NCI-H1048 (cell line): ENCODE results near the gene CALY.

ENCODE experiments used
- DNase-seq: peaks from one replicate; lab custom pipeline; 2025; lab: John Stamatoyannopoulos, UW

The CALY gene

GRCh38 chr10:133350950-133351329 is 14.2 kb upstream of the CALY start:
- DNase-seq, result no peak

- no peak for DNase-seq
These were observed 13.7 kb upstream of the CALY start for GRCh38 chr10:133350283-133350949.

GRCh38 chr10:133349577-133350011 is 12.9 kb upstream of the CALY start:
- no peak for DNase-seq

DNA sequence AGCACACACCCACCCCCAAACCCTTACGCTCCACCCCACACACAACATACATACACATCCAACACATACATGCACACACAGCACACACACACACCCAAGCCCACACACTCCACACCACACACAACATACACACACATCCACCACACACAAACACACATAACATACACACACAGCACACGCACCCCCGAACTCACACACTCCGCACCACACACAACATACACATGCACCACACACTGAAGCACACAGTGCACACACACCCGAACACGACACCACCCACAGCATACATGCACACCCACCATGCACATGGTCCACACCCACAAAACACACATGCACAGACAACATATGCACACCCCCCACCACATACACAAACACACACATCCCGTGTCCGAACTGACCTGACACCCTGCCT is 12.5 kb upstream of the CALY start:
- DNase-seq, result no peak

DNA sequence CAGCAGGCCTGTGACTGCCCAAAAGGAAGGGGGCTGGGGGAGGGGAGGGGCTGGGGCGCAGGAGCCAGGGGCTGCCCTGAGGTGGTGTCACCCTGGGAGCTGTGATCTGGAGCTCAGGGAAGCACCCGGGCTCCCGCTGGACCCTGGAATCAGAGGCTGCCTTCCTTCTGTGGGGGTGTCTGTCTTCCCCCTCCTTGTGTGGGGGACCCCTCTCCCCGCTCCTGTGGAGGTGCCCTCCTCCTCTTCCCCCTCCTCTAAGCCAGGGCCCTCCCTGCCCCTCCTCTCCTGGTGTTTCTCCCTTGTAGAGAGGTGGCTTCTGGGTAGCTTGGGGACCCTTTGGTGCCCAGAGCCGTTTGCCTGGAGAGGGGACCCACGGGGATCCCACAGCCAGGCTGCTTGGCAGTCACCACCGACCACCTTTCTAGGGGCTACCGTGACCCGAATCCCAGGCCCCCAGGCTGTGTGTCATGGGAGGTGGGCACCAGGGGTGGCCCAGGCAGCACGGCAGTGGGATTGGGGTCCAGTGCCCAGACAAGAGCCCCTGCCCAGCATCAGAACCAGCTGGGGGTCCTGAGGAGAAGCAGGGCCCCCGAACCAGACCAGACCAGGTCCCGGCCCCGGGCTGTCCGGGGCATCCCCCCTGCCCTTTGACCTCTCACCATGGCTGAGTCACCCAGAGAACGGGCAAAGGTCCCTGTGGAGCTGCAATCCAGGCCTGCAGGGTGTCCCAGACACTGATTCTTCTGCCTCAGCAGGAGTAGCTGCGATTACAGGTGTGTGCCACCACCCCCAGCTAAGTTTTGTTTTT is 11.2 kb upstream of the CALY start:
- DNase-seq, result no peak

DNA sequence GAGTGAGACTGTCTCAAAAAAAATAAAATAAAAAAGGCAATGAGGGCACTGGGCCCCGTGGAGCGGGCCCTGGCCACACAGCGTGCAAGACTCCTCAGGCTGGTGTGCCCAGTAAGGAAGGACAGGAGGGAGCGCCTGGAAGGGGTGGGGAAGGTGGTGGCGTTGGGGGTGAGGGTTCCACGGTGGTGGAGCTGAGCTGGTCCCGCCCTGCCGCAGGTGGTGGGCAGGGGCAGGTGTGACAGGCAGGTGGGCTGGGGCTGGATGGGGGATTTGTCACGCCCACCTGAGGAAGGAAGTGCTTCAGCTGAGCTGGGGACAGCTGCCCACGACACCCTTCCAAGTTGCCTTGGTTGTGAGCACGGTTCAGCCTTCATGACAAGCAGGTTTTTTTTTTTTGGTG is 9.7 kb upstream of the CALY start:
- DNase-seq, result no peak

GRCh38 chr10:133344236-133344635 is 7.5 kb upstream of the CALY start:
- no peak for DNase-seq

DNA sequence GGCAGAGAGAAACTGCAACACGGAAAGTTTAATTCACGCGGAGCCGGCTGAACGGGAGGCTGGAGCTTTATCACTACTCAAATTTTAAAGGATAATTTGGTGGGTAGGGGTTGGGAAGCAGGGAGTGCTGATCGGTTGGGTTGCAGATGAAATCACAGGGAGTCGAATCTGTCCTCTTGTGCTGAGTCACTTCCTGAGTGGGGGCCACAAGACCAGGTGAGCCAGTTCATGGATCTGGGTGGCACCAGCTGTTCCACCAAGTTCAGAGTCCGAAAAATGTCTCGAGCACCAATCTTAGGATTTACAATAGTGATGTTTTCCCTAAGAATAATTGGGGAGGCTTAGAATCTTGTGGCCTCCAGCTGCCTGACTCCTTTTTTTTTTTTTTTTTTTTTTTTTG is 6.9 kb upstream of the CALY start:
- DNase-seq, result no peak

DNA sequence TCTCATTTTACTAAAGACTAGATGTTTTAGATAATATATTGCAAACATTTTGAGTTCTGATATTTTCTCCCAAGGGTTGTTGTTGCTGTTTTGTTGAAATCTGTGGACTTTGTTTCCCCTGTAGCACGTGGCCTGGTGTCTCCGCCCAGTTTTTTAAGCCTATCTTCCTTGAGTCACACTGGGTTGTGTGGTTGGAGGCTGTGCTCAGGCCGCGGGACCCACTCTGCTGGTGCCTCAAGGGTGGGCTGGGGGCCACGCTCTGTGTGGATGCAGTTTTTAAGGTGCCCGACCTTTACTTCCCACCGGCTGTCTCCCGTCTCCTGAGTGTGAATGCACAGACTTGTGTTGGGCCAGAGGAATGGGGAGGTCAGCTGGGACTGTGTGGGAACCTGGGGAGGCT is 6.2 kb upstream of the CALY start:
- DNase-seq, result no peak

GRCh38 chr10:133341983-133342382 is 5.3 kb upstream of the CALY start:
- DNase-seq, result no peak

DNA sequence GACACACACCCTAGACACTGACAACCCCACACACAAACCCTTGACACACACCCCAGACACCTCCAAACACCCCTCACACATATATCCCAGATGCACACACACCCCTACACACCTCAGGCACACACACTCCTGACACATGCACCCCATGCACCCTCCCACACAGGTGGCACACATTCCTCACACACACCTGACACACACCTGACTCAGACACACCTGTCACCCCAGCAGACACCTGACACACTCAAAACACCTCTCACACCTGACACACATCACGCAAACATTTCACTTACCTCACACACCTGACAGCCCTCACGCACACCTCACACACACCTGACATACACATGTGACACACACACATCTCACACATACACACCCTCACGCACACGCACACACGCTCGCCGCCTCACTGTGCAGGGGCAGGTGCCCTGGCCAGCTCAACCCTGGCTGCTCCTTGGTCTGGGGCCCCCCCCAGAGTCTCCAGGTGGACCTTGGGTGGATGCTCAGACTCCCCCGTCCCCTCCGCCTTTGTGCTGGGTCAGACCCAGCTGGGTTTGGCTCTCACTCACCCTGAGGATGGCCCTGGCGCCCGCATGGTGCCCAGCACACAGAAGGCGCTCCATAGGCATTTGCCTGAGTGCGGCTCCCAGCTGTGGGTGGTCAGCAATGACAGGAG is 3.1 kb upstream of the CALY start:
- no peak for DNase-seq

DNA sequence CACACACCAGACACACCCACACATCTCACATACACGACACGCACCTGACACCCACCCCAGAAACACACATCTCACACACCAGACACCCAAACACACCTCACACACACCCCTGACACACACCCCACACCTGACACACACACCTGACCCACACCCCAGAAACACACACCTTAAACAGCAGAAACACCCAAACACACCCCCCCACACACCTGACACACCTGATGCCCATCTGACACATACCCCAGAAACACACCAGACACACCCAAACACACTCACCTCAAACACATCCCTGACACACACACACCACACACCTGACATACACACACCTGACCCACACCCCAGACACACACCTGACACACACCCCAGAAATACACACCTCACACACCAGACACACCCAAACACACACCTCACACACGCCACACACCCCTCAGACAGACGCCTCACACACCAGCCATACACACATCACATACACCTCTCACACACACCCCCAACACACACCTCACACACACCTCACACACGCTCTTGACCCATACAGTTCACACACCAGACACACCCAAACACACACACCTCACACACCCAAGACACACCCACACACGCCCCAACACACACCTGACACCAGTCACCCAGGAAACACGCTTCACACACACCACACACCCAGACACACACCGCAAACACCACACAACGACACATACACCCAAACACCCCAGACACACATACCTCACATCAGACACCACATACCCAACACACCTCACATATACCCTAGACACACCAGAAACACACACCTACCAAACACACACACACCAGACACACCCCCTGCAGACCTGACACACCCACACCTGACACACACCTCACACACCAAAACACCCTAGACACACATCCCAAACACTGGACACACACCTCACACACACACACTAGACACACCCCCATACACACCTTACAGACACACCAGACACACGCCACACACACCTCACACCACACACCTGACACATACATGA is 1.7 kb upstream of the CALY start:
- DNase-seq, result no peak

GRCh38 chr10:133337370-133337725 is 652 bp upstream of the CALY start:
- DNase-seq, result no peak

- DNase-seq, result no peak
These were observed 549 bp downstream of the CALY start for GRCh38 chr10:133336118-133336576.

DNA sequence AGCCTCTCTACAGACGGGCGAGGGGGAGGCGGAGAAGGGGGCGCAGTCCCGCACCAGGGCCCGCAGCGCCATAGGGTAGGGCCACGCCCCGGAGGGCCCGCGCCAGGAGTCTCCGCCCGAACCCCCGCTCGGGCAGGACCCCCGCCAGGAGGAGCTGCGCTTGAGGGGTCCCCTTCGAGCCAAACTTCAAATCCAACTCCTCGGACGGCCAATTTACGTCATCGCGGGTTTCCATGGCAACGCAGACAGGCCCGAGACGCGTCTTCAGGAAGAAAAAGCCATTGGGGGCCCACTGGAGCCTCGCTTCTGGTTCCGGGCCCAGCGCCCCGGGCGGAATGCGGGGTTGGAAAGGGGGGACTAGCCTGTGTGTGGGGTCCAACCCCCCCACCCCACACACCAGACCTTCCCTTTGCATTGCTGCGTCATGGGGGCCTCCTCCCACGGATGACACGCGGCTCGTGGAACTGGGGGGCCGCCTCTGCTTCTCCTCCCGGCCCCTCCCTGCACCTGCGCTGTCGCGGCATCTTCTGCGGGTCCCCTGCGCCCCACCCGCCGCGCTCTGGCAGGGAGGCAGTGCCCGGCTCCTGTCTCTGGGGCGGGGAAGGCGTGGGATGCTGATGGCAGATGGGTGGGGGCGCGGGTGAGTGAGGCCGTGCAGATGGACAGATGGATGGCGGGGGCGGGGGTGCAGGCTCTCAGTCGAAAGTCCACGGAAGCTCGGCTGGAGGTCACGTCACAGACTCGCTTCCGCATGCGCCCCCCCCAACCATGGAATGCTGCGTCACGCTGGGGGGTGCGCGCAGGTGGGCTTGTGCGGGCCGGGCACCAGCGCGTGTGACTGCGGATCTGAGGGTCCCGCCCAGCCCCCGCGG is 1.2 kb downstream of the CALY start:
- no peak for DNase-seq

DNA sequence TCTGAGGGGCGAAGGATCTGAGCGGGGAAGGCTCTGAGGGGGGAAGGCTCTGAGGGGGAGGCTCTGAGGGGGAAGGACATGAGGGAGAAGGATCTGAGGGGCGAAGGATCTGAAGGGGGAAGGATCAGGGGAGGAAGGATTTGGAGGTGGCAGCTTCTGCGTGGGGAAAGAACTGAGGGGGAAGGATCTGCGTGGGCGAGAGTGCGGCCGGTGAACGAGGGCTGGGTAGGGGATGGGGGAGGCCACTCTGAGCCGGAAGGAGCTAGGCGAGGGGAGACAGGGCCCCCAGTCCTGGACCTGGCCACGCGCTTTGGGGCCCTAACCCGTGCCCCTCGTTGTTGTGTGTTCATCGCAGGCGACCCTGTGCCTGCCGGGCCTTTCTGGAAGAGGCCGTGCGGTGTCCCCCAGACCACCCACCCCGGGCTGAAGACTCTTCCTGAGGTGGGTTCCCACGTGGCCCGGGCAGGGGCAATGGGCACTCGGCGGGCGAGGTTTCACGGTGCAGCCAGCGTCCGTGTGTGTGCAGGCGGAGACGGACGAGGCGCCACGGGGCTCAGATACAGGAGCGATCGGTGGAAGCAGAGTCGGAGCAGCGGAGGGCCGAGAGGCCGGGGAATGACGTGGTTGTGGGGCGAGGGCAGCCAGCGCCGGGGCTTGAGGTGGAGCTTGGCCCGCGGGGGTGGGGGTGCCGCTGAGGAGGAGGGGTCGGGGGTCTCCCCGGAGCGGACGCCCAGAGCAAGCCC is 2.0 kb downstream of the CALY start:
- no peak for DNase-seq

DNA sequence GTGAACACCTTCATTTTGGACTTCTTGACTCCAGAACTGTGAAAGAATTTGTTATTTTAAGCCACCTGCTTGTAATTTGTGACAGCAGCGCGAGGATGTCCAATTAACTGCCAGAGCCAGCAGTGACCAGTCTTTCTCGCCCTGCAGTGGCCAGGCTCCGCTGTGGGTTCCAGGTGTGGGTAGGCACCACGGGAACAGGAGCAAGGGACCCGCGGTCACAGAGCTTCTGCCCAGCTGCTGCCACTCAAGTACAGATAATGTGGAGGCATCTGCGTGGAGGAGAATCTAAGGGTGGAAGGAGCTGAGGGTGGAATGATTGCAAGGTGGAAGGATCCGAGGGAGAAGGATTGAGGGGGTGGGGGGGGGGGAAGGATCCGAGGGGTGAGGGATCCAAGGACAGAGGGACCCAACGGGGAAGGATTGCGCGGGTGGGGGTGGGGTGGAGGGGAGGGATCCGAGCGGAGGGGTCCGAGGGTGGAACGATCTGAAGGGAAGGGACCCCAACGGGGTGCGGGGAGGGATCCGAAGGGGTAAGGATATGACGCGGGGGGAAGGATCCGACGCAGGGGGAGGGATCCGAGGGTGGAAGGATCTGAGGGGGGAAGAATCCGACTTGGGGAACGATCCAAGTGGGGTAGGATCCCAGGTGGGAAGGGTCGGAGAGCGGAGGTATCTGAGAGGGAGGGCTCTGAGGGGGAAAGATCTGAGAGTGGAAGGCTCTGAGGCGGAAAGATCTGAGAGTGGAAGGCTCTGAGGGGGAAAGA is 3.6 kb downstream of the CALY start:
- DNase-seq, result no peak

DNA sequence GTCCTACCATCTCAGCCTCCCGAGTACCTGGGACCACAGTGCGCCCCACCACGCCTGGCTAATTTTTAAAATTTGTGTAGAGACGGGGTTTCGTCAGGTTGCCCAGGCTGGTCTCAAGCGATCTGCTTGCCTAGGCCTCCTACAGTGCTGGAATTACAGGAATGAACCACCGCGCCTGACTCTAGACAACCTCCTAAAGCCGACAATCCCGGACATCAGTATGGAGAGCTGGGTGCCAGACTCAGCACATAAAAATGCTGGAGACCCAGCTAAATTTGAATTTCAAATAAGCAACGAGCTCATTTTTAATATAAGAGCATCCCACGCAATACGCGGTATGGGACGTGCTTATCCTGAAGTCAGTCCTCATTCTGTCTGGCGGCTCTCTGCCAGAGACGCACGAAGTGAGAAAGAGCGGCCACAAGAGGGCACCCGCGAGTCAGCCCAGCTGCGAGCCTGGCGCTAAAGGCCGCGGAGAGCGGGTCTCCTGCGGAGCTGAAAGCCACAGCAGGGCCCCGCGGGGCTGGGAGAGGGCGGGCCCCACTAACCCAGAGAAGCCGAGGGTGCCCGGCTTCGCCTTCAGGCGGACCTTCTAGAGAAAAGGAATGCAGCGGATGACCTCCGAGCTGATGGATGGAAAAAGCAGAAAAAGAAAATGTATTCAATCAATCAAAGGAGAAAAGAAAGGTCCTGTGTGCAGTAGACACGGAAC is 7.0 kb downstream of the CALY start:
- DNase-seq, result peak; percentile 67
